HCT116 (cell line): ENCODE data around the gene NHLH1. TPM values are rescaled to one million over a fixed set of nuclear protein-coding genes. Genes with fewer than 3 reads are reported as not detected.

Experiments used
- ATAC-seq: fragments of 200-7000 bp; cut with Tn5 transposase; 2 replicates; pipeline ENCODE4 v1.9.1; 2020; ENCODE audit warnings: mild to moderate bottlenecking, moderate library complexity
- BruUV-seq: library from RNA; stranded (reverse); fragments of 400-500 nt; replicated peaks from 2 replicates; lab custom pipeline; 2021; lab: Mats Ljungman, UMichigan
- CTCF ChIA-PET: fragments of 300-600 bp; sonication (Branson Sonifier 250); formaldehyde crosslinking; loops from one replicate; lab custom pipeline; 2021; ENCODE audit warnings: antibody characterized with exemption; lab: Charles Lee
- POLR2A ChIA-PET: fragments of 300-600, 350-600 bp; sonication (Branson Sonifier 250); formaldehyde crosslinking; loops from one replicate; lab custom pipeline; 2021; ENCODE audit warnings: antibody characterized with exemption; lab: Charles Lee
- RAD21 ChIA-PET, 2 experiments: fragments of 300-600 bp; sonication (Branson Sonifier 250); formaldehyde crosslinking; loops; one replicate each; lab custom pipeline; 2023; ENCODE audit warnings: low total read pairs in 2 of 2; ENCODE audit not compliant: uncharacterized antibody in 2 of 2, unreplicated experiment in 2 of 2, low non-redundant PET in 1 of 2; lab: Charles Lee
- DNase-seq: peaks from one replicate; pipeline ENCODE4 v3.0.0-alpha.2; 2010; ENCODE audit warnings: low read depth, low spot score
- H2AFZ ChIP-seq: fragments of 200-600 bp; shearing (Covaris generic), sonication (generic); 2 replicates; pipeline ENCODE4 v1.6.1; 2017; ENCODE audit warnings: low read depth, mixed run types, mixed read lengths, antibody characterized with exemption, low read length; ENCODE audit not compliant: poor library complexity, severe bottlenecking
- H3K27ac ChIP-seq: 2 replicates; pipeline ENCODE4 v1.5.1; 2012; ENCODE audit warnings: low read depth, low read length
- H3K27me3 ChIP-seq: fragments of 200-600 bp; sonication (generic); 2 replicates; pipeline ENCODE4 v1.6.1; 2016; ENCODE audit warnings: mixed run types, low read length, mixed read lengths; ENCODE audit not compliant: insufficient read depth
- H3K36me3 ChIP-seq, 2 experiments: fragments of 200-500 bp in 1 of 2; fragments of 200-600 bp in 1 of 2; sonication (Bioruptor generic) in 1 of 2; sonication (generic) in 1 of 2; 2 replicates each; pipeline versions ENCODE4 v1.5.1 to v1.6.1; 2014 to 2016; ENCODE audit warnings: low read length in 2 of 2, inconsistent platforms in 1 of 2, mixed read lengths in 1 of 2, mixed run types in 1 of 2; ENCODE audit not compliant: insufficient read depth in 2 of 2, control insufficient read depth in 1 of 2
- H3K4me1 ChIP-seq, 2 experiments: fragments of 200-600 bp in 1 of 2; sonication (generic) in 1 of 2; 2 replicates each; pipeline versions ENCODE4 v1.5.1 to v1.6.1; 2012 to 2017; ENCODE audit warnings: low read length in 2 of 2, inconsistent platforms in 1 of 2, mild to moderate bottlenecking in 1 of 2, mixed read lengths in 1 of 2, mixed run types in 1 of 2, moderate library complexity in 1 of 2; ENCODE audit not compliant: insufficient read depth in 2 of 2, control insufficient read depth in 1 of 2
- H3K4me2 ChIP-seq: fragments of 200-600 bp; sonication (generic); 2 replicates; pipeline ENCODE4 v1.6.1; 2017; ENCODE audit warnings: mixed run types, low read length, mixed read lengths
- H3K4me3 ChIP-seq, 2 experiments: fragments of 200-600 bp in 1 of 2; sonication (generic) in 1 of 2; replicated peaks in 1 of 2; 2 replicates each; pipeline ENCODE4 v1.5.1; 2011 to 2016; ENCODE audit warnings: low read length in 2 of 2, control low read depth in 1 of 2, low read depth in 1 of 2, mild to moderate bottlenecking in 1 of 2, mixed read lengths in 1 of 2, mixed run types in 1 of 2
- H3K79me2 ChIP-seq: fragments of 200-600 bp; sonication (generic); 2 replicates; pipeline ENCODE4 v1.6.1; 2017; ENCODE audit warnings: mild to moderate bottlenecking, mixed run types, low read length, moderate library complexity, mixed read lengths; ENCODE audit not compliant: insufficient read depth
- H3K9ac ChIP-seq: fragments of 200-600 bp; sonication (generic); 2 replicates; pipeline ENCODE4 v1.6.1; 2016; ENCODE audit warnings: low read length, mixed read lengths
- H3K9me2 ChIP-seq: fragments of 200-600 bp; sonication (generic), shearing (Covaris generic); 2 replicates; pipeline ENCODE4 v1.6.1; 2017; ENCODE audit warnings: mixed run types, mild to moderate bottlenecking, moderate library complexity; ENCODE audit not compliant: insufficient read depth
- H3K9me3 ChIP-seq, 2 experiments: fragments of 200-500 bp in 1 of 2; fragments of 200-600 bp in 1 of 2; sonication (Bioruptor generic) in 1 of 2; sonication (generic) in 1 of 2; 2 replicates each; pipeline ENCODE4 v1.6.1; 2014 to 2017; ENCODE audit warnings: low read length in 2 of 2, mixed read lengths in 2 of 2, inconsistent platforms in 1 of 2, low read depth in 1 of 2, mild to moderate bottlenecking in 1 of 2, mixed run types in 1 of 2, moderate library complexity in 1 of 2; ENCODE audit not compliant: control insufficient read depth in 1 of 2, insufficient read depth in 1 of 2
- H4K20me1 ChIP-seq: fragments of 200-600 bp; sonication (generic), shearing (Covaris generic); 2 replicates; pipeline ENCODE4 v1.6.1; 2017; ENCODE audit warnings: mixed run types, mild to moderate bottlenecking, moderate library complexity; ENCODE audit not compliant: insufficient read depth
- EZH2 ChIP-seq: fragments of 200-600 bp; sonication (generic); IDR thresholded peaks from 2 replicates; pipeline ENCODE4 v1.6.1; 2017; ENCODE audit warnings: antibody characterized with exemption, mixed run types
- JUND ChIP-seq: IDR thresholded peaks from 2 replicates; pipeline ENCODE4 v1.6.1; 2012
- RAD21 ChIP-seq: IDR thresholded peaks from 2 replicates; pipeline ENCODE4 v1.6.1; 2012; ENCODE audit warnings: low read depth, mild to moderate bottlenecking
- SP1 ChIP-seq: IDR thresholded peaks from 2 replicates; pipeline ENCODE4 v1.6.1; 2012; ENCODE audit warnings: low read depth
- SRF ChIP-seq: IDR thresholded peaks from 2 replicates; pipeline ENCODE4 v1.6.1; 2012; ENCODE audit warnings: low read depth
- YY1 ChIP-seq: IDR thresholded peaks from 2 replicates; pipeline ENCODE4 v1.6.1; 2011; ENCODE audit warnings: low read length, low read depth, moderate library complexity, mild to moderate bottlenecking; ENCODE audit not compliant: insufficient replicate concordance; ENCODE audit errors: extremely low read depth
- ZFX ChIP-seq: fragments of 450-650 bp; IDR thresholded peaks from 2 replicates; pipeline ENCODE4 v1.6.1; 2017
- intact Hi-C: fragments of 100-400 bp; cut with micrococcal nuclease; formaldehyde crosslinking; loops from 2 replicates; pipeline ENCODE4 v1.10.0; 2022
- total RNA-seq: library from RNA; stranded (reverse); gene quantifications from one replicate; pipeline ENCODE4 v1.2.1, GENCODE V29; 2021; ENCODE audit not compliant: unreplicated experiment
- TF ChIP-seq, protein P1 (sequence below): IDR thresholded peaks from 2 replicates; pipeline ENCODE4 v1.6.1; 2012; ENCODE audit warnings: low read depth
- TF ChIP-seq, protein P2 (sequence below): IDR thresholded peaks from 2 replicates; pipeline ENCODE4 v1.6.1; 2012
- TF ChIP-seq, protein P3 (sequence below): IDR thresholded peaks from 2 replicates; pipeline ENCODE4 v1.6.1; 2012
- TF ChIP-seq, protein P4 (sequence below), 3 experiments: fragments of 200-600 bp in 1 of 3; sonication (generic) in 1 of 3; IDR thresholded peaks in 2 of 3; conservative IDR thresholded peaks in 1 of 3; 2 replicates each; pipeline ENCODE4 v1.5.1; 2012 to 2017; ENCODE audit warnings: low read depth in 2 of 3, low read length in 2 of 3, antibody characterized with exemption in 1 of 3, borderline replicate concordance in 1 of 3, control low read depth in 1 of 3, mild to moderate bottlenecking in 1 of 3, mixed read lengths in 1 of 3, mixed run types in 1 of 3, moderate library complexity in 1 of 3; ENCODE audit not compliant: insufficient read depth in 1 of 3

Gene NHLH1
- total RNA-seq, 1 experiment from 2014 or later = 0.12 TPM

DNA sequence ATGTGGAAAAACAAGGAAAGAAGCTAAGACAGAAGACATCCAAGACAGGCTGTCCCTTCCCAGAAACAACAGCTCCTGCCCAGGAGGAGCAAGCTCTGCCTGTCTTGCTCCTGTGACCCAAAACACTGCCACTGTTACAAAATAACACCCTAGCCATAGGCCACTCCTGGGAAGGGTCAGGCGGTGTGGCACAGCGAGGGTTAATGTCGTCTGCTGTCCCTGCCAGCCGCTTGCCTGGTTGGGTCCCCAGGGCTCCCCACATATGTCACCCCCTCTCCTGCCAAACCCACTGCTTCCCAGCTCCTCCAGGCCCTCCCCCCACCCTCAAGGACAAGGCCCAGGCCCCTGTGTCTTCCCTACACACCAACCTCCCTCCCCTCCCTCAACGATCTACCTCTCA lies 3.9 kb upstream of the NHLH1 start:
- no peaks in the 10 kb centered on the region for H3K36me3 ChIP-seq
- no peak overlapping the region for H3K27ac ChIP-seq
- BruUV-seq = no TSS peak

More for the DNA sequence above, 3.9 kb upstream of the NHLH1 start:
- ChIA-PET CTCF (interaction anchor here (0.9 to 1.8 kb wide), 2 partner anchors 14 to 170 kb away, joined by 3 to 6 read pairs; no protein-coding TSS in a partner anchor), POLR2A (no interaction called here), RAD21 (no interaction called here)
- no peak overlapping the region for H3K9ac ChIP-seq
- no peaks in the 10 kb centered on the region for H3K79me2 ChIP-seq
- ATAC-seq = no peak
- H3K27me3 ChIP-seq = no peaks in the 10 kb centered on the region
- H3K9me2 ChIP-seq = no peaks in the 10 kb centered on the region
- TF ChIP-seq, protein P1, sequence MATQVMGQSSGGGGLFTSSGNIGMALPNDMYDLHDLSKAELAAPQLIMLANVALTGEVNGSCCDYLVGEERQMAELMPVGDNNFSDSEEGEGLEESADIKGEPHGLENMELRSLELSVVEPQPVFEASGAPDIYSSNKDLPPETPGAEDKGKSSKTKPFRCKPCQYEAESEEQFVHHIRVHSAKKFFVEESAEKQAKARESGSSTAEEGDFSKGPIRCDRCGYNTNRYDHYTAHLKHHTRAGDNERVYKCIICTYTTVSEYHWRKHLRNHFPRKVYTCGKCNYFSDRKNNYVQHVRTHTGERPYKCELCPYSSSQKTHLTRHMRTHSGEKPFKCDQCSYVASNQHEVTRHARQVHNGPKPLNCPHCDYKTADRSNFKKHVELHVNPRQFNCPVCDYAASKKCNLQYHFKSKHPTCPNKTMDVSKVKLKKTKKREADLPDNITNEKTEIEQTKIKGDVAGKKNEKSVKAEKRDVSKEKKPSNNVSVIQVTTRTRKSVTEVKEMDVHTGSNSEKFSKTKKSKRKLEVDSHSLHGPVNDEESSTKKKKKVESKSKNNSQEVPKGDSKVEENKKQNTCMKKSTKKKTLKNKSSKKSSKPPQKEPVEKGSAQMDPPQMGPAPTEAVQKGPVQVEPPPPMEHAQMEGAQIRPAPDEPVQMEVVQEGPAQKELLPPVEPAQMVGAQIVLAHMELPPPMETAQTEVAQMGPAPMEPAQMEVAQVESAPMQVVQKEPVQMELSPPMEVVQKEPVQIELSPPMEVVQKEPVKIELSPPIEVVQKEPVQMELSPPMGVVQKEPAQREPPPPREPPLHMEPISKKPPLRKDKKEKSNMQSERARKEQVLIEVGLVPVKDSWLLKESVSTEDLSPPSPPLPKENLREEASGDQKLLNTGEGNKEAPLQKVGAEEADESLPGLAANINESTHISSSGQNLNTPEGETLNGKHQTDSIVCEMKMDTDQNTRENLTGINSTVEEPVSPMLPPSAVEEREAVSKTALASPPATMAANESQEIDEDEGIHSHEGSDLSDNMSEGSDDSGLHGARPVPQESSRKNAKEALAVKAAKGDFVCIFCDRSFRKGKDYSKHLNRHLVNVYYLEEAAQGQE = no peak
- TF ChIP-seq, protein P2, sequence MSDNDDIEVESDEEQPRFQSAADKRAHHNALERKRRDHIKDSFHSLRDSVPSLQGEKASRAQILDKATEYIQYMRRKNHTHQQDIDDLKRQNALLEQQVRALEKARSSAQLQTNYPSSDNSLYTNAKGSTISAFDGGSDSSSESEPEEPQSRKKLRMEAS = no peak
- no peak for TF ChIP-seq SRF
- TF ChIP-seq EZH2 = no peak
- TF ChIP-seq, protein P3, sequence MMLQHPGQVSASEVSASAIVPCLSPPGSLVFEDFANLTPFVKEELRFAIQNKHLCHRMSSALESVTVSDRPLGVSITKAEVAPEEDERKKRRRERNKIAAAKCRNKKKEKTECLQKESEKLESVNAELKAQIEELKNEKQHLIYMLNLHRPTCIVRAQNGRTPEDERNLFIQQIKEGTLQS = no peak
- TF ChIP-seq ZFX = no peak
- no peak for TF ChIP-seq RAD21
- TF ChIP-seq SP1 = no peak
- no peak for TF ChIP-seq JUND
- TF ChIP-seq YY1 = no peak
- TF ChIP-seq, protein P4, sequence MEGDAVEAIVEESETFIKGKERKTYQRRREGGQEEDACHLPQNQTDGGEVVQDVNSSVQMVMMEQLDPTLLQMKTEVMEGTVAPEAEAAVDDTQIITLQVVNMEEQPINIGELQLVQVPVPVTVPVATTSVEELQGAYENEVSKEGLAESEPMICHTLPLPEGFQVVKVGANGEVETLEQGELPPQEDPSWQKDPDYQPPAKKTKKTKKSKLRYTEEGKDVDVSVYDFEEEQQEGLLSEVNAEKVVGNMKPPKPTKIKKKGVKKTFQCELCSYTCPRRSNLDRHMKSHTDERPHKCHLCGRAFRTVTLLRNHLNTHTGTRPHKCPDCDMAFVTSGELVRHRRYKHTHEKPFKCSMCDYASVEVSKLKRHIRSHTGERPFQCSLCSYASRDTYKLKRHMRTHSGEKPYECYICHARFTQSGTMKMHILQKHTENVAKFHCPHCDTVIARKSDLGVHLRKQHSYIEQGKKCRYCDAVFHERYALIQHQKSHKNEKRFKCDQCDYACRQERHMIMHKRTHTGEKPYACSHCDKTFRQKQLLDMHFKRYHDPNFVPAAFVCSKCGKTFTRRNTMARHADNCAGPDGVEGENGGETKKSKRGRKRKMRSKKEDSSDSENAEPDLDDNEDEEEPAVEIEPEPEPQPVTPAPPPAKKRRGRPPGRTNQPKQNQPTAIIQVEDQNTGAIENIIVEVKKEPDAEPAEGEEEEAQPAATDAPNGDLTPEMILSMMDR (IDR thresholded peaks at IDR 0.05 in 2 of 3, conservative IDR thresholded peaks at IDR 0.05 in 1 of 3; ENCODE audit: borderline replicate concordance in 1 of 3, insufficient read depth in 1 of 3, low read depth in 2 of 3, low read length in 2 of 3) = no peak
- H3K4me1 ChIP-seq = no peaks in the 10 kb centered on the region
- intact Hi-C loops = no loop called here
- H2AFZ ChIP-seq = no peak overlapping the region
- H3K9me3 ChIP-seq = no peaks in the 10 kb centered on the region
- H3K4me2 ChIP-seq = no peak overlapping the region
- H4K20me1 ChIP-seq = no peaks in the 10 kb centered on the region
- DNase-seq = no peak
- H3K4me3 ChIP-seq = no peak overlapping the region
